ENCODE data around the gene TRPM3. TPM values are rescaled to one million over a fixed set of nuclear protein-coding genes. Genes with fewer than 3 reads are reported as not detected.

Gene TRPM3
- total and polyA plus RNA-seq, 2 of the 8 experiments (the other 6 are each of a cell fraction or from before 2014, with no cell fraction given), result 2.4 to 10.9 TPM

DNA sequence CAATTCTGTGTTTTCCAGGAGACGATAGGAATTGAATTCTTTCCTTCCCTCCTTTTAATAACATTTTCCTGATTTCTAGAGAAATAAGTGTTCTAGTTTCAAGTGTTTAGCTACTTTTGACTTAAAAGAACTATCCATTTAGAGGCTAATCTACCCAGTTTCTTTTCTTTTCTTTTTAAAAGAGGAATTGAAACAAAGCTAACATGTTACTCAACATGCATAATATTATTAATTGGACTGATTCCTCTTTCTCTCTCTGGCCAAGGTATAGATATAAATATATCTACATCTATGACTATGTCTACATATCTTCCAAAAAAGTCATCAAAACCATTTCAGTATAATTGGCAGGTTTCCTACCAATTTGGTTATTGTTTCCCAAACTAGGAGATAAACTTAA is 309.8 kb downstream of the TRPM3 start:
- no peak overlapping the region for H3K4me3 ChIP-seq (ENCODE audit: extremely low read depth in 1 of 4, insufficient read depth in 2 of 4, low read depth in 3 of 4, low read length in 4 of 4)
- H3K18ac ChIP-seq (ENCODE audit: extremely low read depth, low read length), result no peak overlapping the region
- no peak overlapping the region for H2BK120ac ChIP-seq (replicated peaks; ENCODE audit: low read depth, low read length)
- FAIRE-seq, result no peak
- H3K14ac ChIP-seq (ENCODE audit: insufficient read length), result no peak overlapping the region
- no peak overlapping the region for H4K8ac ChIP-seq (ENCODE audit: extremely low read depth, insufficient read depth, low read length)
- no peaks in the 10 kb centered on the region for H3K27me3 ChIP-seq (replicated peaks in 1 of 4; ENCODE audit: control insufficient read depth in 3 of 4, extremely low read depth in 1 of 4, insufficient read depth in 3 of 4, low read length in 3 of 4)
- no peak overlapping the region for H4K91ac ChIP-seq (replicated peaks; ENCODE audit: insufficient read length, low read length)
- H3K9me3 ChIP-seq (ENCODE audit: insufficient read depth in 2 of 2, low read depth in 1 of 2, low read length in 1 of 2), result no peaks in the 10 kb centered on the region
- H2AK5ac ChIP-seq (ENCODE audit: low read depth, low read length), result no peak overlapping the region
- H3K23me2 ChIP-seq (ENCODE audit: low read depth, low read length), result no peaks in the 10 kb centered on the region; the same call in 1 of the 2 replicates
- H4K5ac ChIP-seq (ENCODE audit: insufficient read length, low read depth, low read length), result no peak overlapping the region
- ChIA-PET CTCF (ENCODE audit: partially characterized antibody) (interaction anchor here (1.3 to 1.7 kb wide), 3 partner anchors 9 to 54 kb away, joined by 3 to 5 read pairs (median 5); no protein-coding TSS in a partner anchor), POLR2A (ENCODE audit: partially characterized antibody) (no interaction called here)
- no peak overlapping the region for H3K56ac ChIP-seq (replicated peaks; ENCODE audit: insufficient read length, low read depth, low read length)
- H3K4me1 ChIP-seq (replicated peaks in 1 of 4; ENCODE audit: control insufficient read depth in 3 of 4, insufficient read depth in 4 of 4, low read length in 3 of 4), result no peaks in the 10 kb centered on the region
- no peak overlapping the region for H2BK5ac ChIP-seq (ENCODE audit: low read depth, low read length)
- no peaks in the 10 kb centered on the region; a peak in 1 of 4 replicates for H3K79me2 ChIP-seq (ENCODE audit: control insufficient read depth in 1 of 2, insufficient read depth in 2 of 2, low read length in 2 of 2)
- DNase-seq (ENCODE audit: low read depth in 1 of 2, low spot score in 2 of 2), result no peak
- no peak overlapping the region for H3K4me2 ChIP-seq (ENCODE audit: insufficient read depth in 1 of 2, low read depth in 2 of 2, low read length in 2 of 2)
- H4K20me1 ChIP-seq (replicated peaks in 1 of 2; ENCODE audit: control insufficient read depth in 1 of 2, insufficient read depth in 2 of 2, low read length in 2 of 2), result no peaks in the 10 kb centered on the region
- no peaks in the 10 kb centered on the region; a peak in 1 of 8 replicates for H3K36me3 ChIP-seq (ENCODE audit: control insufficient read depth in 2 of 4, insufficient read depth in 4 of 4, low read length in 3 of 4)
- WGBS, 2 experiments (ENCODE audit: extremely low coverage in 1 of 2, insufficient coverage in 1 of 2, insufficient read length in 1 of 2, insufficient replicate concordance in 2 of 2, low coverage in 1 of 2, low lambda C conversion rate in 2 of 2, missing lambda C conversion rate in 1 of 2), result 73% methylated on average over 1 of the region's 1 CpG; no CpG with 5 or more reads in 1 of the 2 experiments
- H3K79me1 ChIP-seq (ENCODE audit: low read depth, low read length), result no peaks in the 10 kb centered on the region
- no peak overlapping the region for H2BK12ac ChIP-seq (ENCODE audit: low read depth, low read length)
- no peak overlapping the region for H2BK15ac ChIP-seq (ENCODE audit: low read length)
- no peak overlapping the region for H3K27ac ChIP-seq (ENCODE audit: low read depth, low read length)
- H3K4ac ChIP-seq (replicated peaks; ENCODE audit: insufficient read length, low read depth, low read length), result no peak overlapping the region
- H2BK20ac ChIP-seq (ENCODE audit: low read length), result no peak overlapping the region
- no peak overlapping the region for H3K9ac ChIP-seq (replicated peaks in 1 of 4; ENCODE audit: extremely low read depth in 1 of 4, low read depth in 3 of 4, low read length in 3 of 4)
- no peak overlapping the region for H3K23ac ChIP-seq (ENCODE audit: insufficient read length)
- H2AFZ ChIP-seq (ENCODE audit: low read length), result no peak overlapping the region
- TF ChIP-seq KDM1A (IDR thresholded peaks at IDR 0.05; ENCODE audit: borderline replicate concordance, low read length) (no peak), CHD1 (IDR thresholded peaks at IDR 0.05; ENCODE audit: low read depth, low read length) (no peak), SP4 (IDR thresholded peaks at IDR 0.05; ENCODE audit: low read length) (no peak), RXRA (IDR thresholded peaks at IDR 0.05; ENCODE audit: insufficient read depth, low read depth, low read length) (no peak), RAD21 (IDR thresholded peaks at IDR 0.05 in 1 of 2, conservative IDR thresholded peaks at IDR 0.05 in 1 of 2; ENCODE audit: low read depth in 2 of 2, low read length in 2 of 2) (no peak), KDM4A (IDR thresholded peaks at IDR 0.05; ENCODE audit: low read depth, low read length, severe bottlenecking) (no peak), BRCA1 (IDR thresholded peaks at IDR 0.05; ENCODE audit: low read depth, low read length) (no peak), NANOG (IDR thresholded peaks at IDR 0.05; ENCODE audit: insufficient read depth, low read depth, low read length, poor library complexity, severe bottlenecking) (no peak), BCL11A (IDR thresholded peaks at IDR 0.05; ENCODE audit: low read depth in 2 of 2, low read length in 2 of 2) (no peak), GTF2F1 (IDR thresholded peaks at IDR 0.05; ENCODE audit: borderline replicate concordance, low read depth, low read length) (no peak)
- TF ChIP-seq, protein P1, sequence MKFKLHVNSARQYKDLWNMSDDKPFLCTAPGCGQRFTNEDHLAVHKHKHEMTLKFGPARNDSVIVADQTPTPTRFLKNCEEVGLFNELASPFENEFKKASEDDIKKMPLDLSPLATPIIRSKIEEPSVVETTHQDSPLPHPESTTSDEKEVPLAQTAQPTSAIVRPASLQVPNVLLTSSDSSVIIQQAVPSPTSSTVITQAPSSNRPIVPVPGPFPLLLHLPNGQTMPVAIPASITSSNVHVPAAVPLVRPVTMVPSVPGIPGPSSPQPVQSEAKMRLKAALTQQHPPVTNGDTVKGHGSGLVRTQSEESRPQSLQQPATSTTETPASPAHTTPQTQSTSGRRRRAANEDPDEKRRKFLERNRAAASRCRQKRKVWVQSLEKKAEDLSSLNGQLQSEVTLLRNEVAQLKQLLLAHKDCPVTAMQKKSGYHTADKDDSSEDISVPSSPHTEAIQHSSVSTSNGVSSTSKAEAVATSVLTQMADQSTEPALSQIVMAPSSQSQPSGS (IDR thresholded peaks at IDR 0.05; ENCODE audit: low read length), result no peak

All from H1 (cell line).